HG02973 (cell line): ENCODE measurements around the gene MPP3.
"Not testable (repeated sequence)": the region's sequence is repeated elsewhere in the genome, so short reads cannot be mapped to it uniquely, and the experiment has no call there.

Experiments
- ATAC-seq: cut with Tn5 transposase; IDR thresholded peaks from one replicate; pipeline ENCODE4 v1.9.1; 2021; ENCODE audit warnings: moderate library complexity; ENCODE audit not compliant: unreplicated experiment

MPP3 gene

GRCh38 chr17:43832976-43833829, at the start of gene MPP3:
Gene MPP3, minus strand, starts transcription at chr17:43833146. Its CDS starts 1,240 bp downstream, at chr17:43831906.
- ATAC-seq, result no peak

GRCh38 chr17:43881758-43882505, 49.0 kb upstream of the MPP3 start:
- ATAC-seq, result no peak

- no peak for ATAC-seq
Measured at GRCh38 chr17:43881181-43881580, 48.2 kb upstream of the MPP3 start.

GRCh38 chr17:43880420-43880991, 47.6 kb upstream of the MPP3 start:
- ATAC-seq, result no peak

GRCh38 chr17:43879723-43880419, 46.9 kb upstream of the MPP3 start:
- ATAC-seq, result no peak

- ATAC-seq, result no peak
Measured at GRCh38 chr17:43878260-43879175, 45.6 kb upstream of the MPP3 start.

- ATAC-seq, result no peak
Measured at GRCh38 chr17:43877451-43878155, 44.7 kb upstream of the MPP3 start.

- no peak for ATAC-seq
Measured at GRCh38 chr17:43877031-43877430, 44.1 kb upstream of the MPP3 start.

- no peak for ATAC-seq
Measured at GRCh38 chr17:43875476-43876147, 42.7 kb upstream of the MPP3 start.

GRCh38 chr17:43874293-43874692, 41.3 kb upstream of the MPP3 start:
- ATAC-seq, result no peak

GRCh38 chr17:43873815-43874214, 40.9 kb upstream of the MPP3 start:
- no peak for ATAC-seq

GRCh38 chr17:43873091-43873490, 40.1 kb upstream of the MPP3 start:
- ATAC-seq, result no peak

GRCh38 chr17:43871946-43872690, 39.2 kb upstream of the MPP3 start:
- ATAC-seq, result no peak

- ATAC-seq, result not testable (repeated sequence)
Measured at GRCh38 chr17:43869031-43869430, 36.1 kb upstream of the MPP3 start.

- no peak for ATAC-seq
Measured at GRCh38 chr17:43868226-43868994, 35.5 kb upstream of the MPP3 start.

GRCh38 chr17:43864161-43864984, 31.4 kb upstream of the MPP3 start:
- no peak for ATAC-seq

- no peak for ATAC-seq
Measured at GRCh38 chr17:43861960-43862359, 29.0 kb upstream of the MPP3 start.
